ENCODE data around the gene LRP3.
"Not testable (repeated sequence)": the region's sequence is repeated elsewhere in the genome, so short reads cannot be mapped to it uniquely, and the experiment has no call there.

Gene LRP3

GRCh38 chr19:33220735-33221134, 26.6 kb downstream of the LRP3 start:
- DNase-seq = no peak

- DNase-seq = no peak
Observed at GRCh38 chr19:33221638-33222037, 27.5 kb downstream of the LRP3 start.

GRCh38 chr19:33222255-33222654, 28.1 kb downstream of the LRP3 start:
- DNase-seq = not testable (repeated sequence)

- no peak for DNase-seq
Observed at GRCh38 chr19:33224694-33225457, 30.7 kb downstream of the LRP3 start.

- DNase-seq = no peak
Observed at GRCh38 chr19:33225458-33225926, 31.4 kb downstream of the LRP3 start, which contains the start of gene SLC7A10. Gene SLC7A10 (minus strand): TSS chr19:33225850. CDS start chr19:33225703, 147 bp downstream.

- no peak for DNase-seq
Observed at GRCh38 chr19:33226550-33227241, 32.6 kb downstream of the LRP3 start.

- DNase-seq = peak; percentile 46
Observed at GRCh38 chr19:33227242-33227650, 33.1 kb downstream of the LRP3 start.

GRCh38 chr19:33227870-33228599, 33.9 kb downstream of the LRP3 start:
- no peak for DNase-seq

GRCh38 chr19:33229962-33230361, 35.8 kb downstream of the LRP3 start:
- DNase-seq = no peak

- DNase-seq = no peak
Observed at GRCh38 chr19:33231511-33231910, 37.4 kb downstream of the LRP3 start.

GRCh38 chr19:33232656-33233055, 38.5 kb downstream of the LRP3 start:
- DNase-seq = no peak

- no peak for DNase-seq
Observed at GRCh38 chr19:33233056-33233873, 39.1 kb downstream of the LRP3 start.

GRCh38 chr19:33234092-33234491, 40.0 kb downstream of the LRP3 start:
- no peak for DNase-seq

GRCh38 chr19:33234736-33235135, 40.6 kb downstream of the LRP3 start:
- no peak for DNase-seq

- peak; percentile 63 for DNase-seq
Observed at GRCh38 chr19:33235269-33235995, 41.3 kb downstream of the LRP3 start.

GRCh38 chr19:33235996-33236350, 41.8 kb downstream of the LRP3 start:
- DNase-seq = no peak

GRCh38 chr19:33236696-33237390, 42.7 kb downstream of the LRP3 start:
- no peak for DNase-seq

- DNase-seq = no peak
Observed at GRCh38 chr19:33238481-33239149, 44.5 kb downstream of the LRP3 start.

GRCh38 chr19:33239223-33239975, 45.3 kb downstream of the LRP3 start:
- no peak for DNase-seq
